HepG2 (cell line): ENCODE measurements around the gene MOCS1. TPM values are rescaled to one million over a fixed set of nuclear protein-coding genes. Genes with fewer than 3 reads are reported as not detected.
A peak's percentile ranks its signal among the peaks of the same experiment; 100 is the strongest.

ENCODE experiments used
- ATF7-NPFF ChIP-seq: sonication (generic); formaldehyde crosslinking; IDR thresholded peaks from 2 replicates; pipeline ENCODE4 v1.8.1; 2023; ENCODE audit warnings: mild to moderate bottlenecking, low read depth, missing genetic modification reagents, moderate library complexity
- BCLAF1 ChIP-seq: fragments of 450-650 bp; IDR thresholded peaks from 2 replicates; pipeline ENCODE4 v1.6.1; 2017; ENCODE audit warnings: mild to moderate bottlenecking
- ERF ChIP-seq: IDR thresholded peaks from 2 replicates; pipeline ENCODE4 v1.6.1; 2018; ENCODE audit warnings: missing biosample characterization, missing genetic modification reagents
- HCFC1 ChIP-seq: fragments of 150-350 bp; IDR thresholded peaks from 2 replicates; pipeline ENCODE4 v1.6.1; 2014; ENCODE audit warnings: low read depth, low read length
- HNF1A ChIP-seq, 2 experiments: sonication (generic) in 1 of 2; formaldehyde crosslinking in 1 of 2; IDR thresholded peaks; 2 replicates each; pipeline versions ENCODE4 v1.4.0 to v1.6.1; 2016 to 2020; ENCODE audit warnings: borderline replicate concordance in 1 of 2, low read depth in 1 of 2, mild to moderate bottlenecking in 1 of 2, missing genetic modification reagents in 1 of 2
- NFRKB ChIP-seq: fragments of 450-650 bp; IDR thresholded peaks from 2 replicates; pipeline ENCODE4 v1.6.1; 2017
- NONO ChIP-seq, 2 experiments: fragments of 450-650 bp in 1 of 2; sonication (generic) in 1 of 2; formaldehyde crosslinking in 1 of 2; IDR thresholded peaks in 1 of 2; conservative IDR thresholded peaks in 1 of 2; 2 replicates each; pipeline versions ENCODE4 v1.6.1 to v1.8.0; 2017 to 2022; ENCODE audit warnings: mild to moderate bottlenecking in 1 of 2, missing genetic modification reagents in 1 of 2, moderate library complexity in 1 of 2
- NR2F6 ChIP-seq, 2 experiments: IDR thresholded peaks; 2 replicates each; pipeline ENCODE4 v1.6.1; 2016; ENCODE audit warnings: antibody characterized with exemption in 1 of 2, mild to moderate bottlenecking in 1 of 2
- NRL ChIP-seq: sonication (generic); formaldehyde crosslinking; IDR thresholded peaks from 2 replicates; pipeline ENCODE4 v1.5.0; 2020; ENCODE audit warnings: missing genetic modification reagents, mild to moderate bottlenecking, moderate library complexity, borderline replicate concordance
- RBM22 ChIP-seq: fragments of 200-400 bp; formaldehyde crosslinking; optimal IDR thresholded peaks from 2 replicates; pipeline ENCODE3; 2017; ENCODE audit warnings: mild to moderate bottlenecking, low read length, moderate library complexity
- STAT5B ChIP-seq: sonication (generic); formaldehyde crosslinking; IDR thresholded peaks from 2 replicates; pipeline ENCODE4 v1.4.0; 2020; ENCODE audit warnings: missing genetic modification reagents
- TBX2 ChIP-seq: sonication (generic); formaldehyde crosslinking; IDR thresholded peaks from 2 replicates; pipeline ENCODE4 v1.5.0; 2020; ENCODE audit warnings: missing genetic modification reagents, mild to moderate bottlenecking, borderline replicate concordance
- THRA ChIP-seq: sonication (generic); formaldehyde crosslinking; IDR thresholded peaks from 2 replicates; pipeline ENCODE4 v1.4.0; 2020; ENCODE audit warnings: missing genetic modification reagents, borderline replicate concordance
- ZFX ChIP-seq: sonication (generic); formaldehyde crosslinking; IDR thresholded peaks from 2 replicates; pipeline ENCODE4 v1.4.0; 2020; ENCODE audit warnings: mild to moderate bottlenecking, low read depth, missing genetic modification reagents, moderate library complexity
- ZKSCAN8 ChIP-seq: IDR thresholded peaks from 2 replicates; pipeline ENCODE4 v1.6.1; 2016; ENCODE audit warnings: borderline replicate concordance, missing genetic modification reagents, missing compliant biosample characterization
- ZNF282 ChIP-seq: fragments of 450-650 bp; IDR thresholded peaks from 2 replicates; pipeline ENCODE4 v1.6.1; 2018; ENCODE audit not compliant: partially characterized antibody
- ZNF44 ChIP-seq: sonication (generic); formaldehyde crosslinking; IDR thresholded peaks from 2 replicates; pipeline ENCODE4 v1.5.1; 2020; ENCODE audit warnings: mild to moderate bottlenecking, missing genetic modification reagents
- ZNF614 ChIP-seq: IDR thresholded peaks from 2 replicates; pipeline ENCODE4 v1.6.1; 2018; ENCODE audit warnings: missing biosample characterization, missing genetic modification reagents, inconsistent platforms, borderline replicate concordance
- ZNF746 ChIP-seq: sonication (generic); formaldehyde crosslinking; IDR thresholded peaks from 2 replicates; pipeline ENCODE4 v1.8.0; 2022; ENCODE audit warnings: mild to moderate bottlenecking, missing genetic modification reagents
- polyA plus RNA-seq, 8 experiments: library from polyadenylated mRNA; depleted of rRNA in 3 of 8; stranded (reverse) in 7 of 8; unstranded in 1 of 8; fragments of >200 nt; fragmentation: Illumina TruSeq in 4 of 8; extraction: Trizol in 4 of 8; gene quantifications; 2 replicates each; pipeline versions ENCODE4 v1.2.1 to v1.2.3, GENCODE V29; 2011 to 2016; ENCODE audit warnings: low read depth in 4 of 8, missing spikeins in 1 of 8, mixed read lengths in 1 of 8; ENCODE audit not compliant: insufficient read depth in 1 of 8
- total RNA-seq, 5 experiments: library from RNA; depleted of rRNA; stranded (reverse); fragments of >200 nt; fragmentation: Illumina TruSeq; extraction: Trizol; gene quantifications; 2 replicates each; pipeline ENCODE4 v1.2.3, GENCODE V29; 2016; ENCODE audit warnings: low read depth in 1 of 5

The MOCS1 gene
- total and polyA plus RNA-seq, 2 of the 13 experiments (the other 11 are each of a cell fraction or from before 2014, with no cell fraction given) = 5.3 to 11.7 TPM

GRCh38 chr6:39887692-39888450 is 46.4 kb downstream of the MOCS1 start (continued):
- TF ChIP-seq NR2F6 (IDR thresholded peaks at IDR 0.05) (peak; percentile 87), NR2F6 (CRISPR knock-in tag; IDR thresholded peaks at IDR 0.05) (peak; percentile 94), THRA (0 out of 2 replicates have a peak, but pooled peaks have one; percentile 24), RBM22 (no peak), NONO (IDR thresholded peaks at IDR 0.05) (no peak), NONO (CRISPR knock-in tag; conservative IDR thresholded peaks at IDR 0.05) (no peak), ZNF746 (no peak), NRL (CRISPR knock-in tag) (0 out of 2 replicates have a peak, but pooled peaks have one; percentile 58), ZNF614 (CRISPR knock-in tag) (peak; percentile 60; the same call in 1 of the 2 replicates), ZNF44 (CRISPR knock-in tag) (no peak), HNF1A (IDR thresholded peaks at IDR 0.05; ENCODE audit: low read depth) (no peak), HNF1A (CRISPR knock-in tag; IDR thresholded peaks at IDR 0.05; ENCODE audit: borderline replicate concordance) (no peak), STAT5B (no peak), TBX2 (CRISPR knock-in tag) (peak; percentile 64; the same call in 1 of the 2 replicates), BCLAF1 (no peak), NFRKB (no peak), HCFC1 (no peak), ZFX (CRISPR knock-in tag) (peak; percentile 78), ZKSCAN8 (0 out of 2 replicates have a peak, but pooled peaks have one; percentile 18), ZNF282 (no peak), ATF7-NPFF (CRISPR knock-in tag) (peak; percentile 71), ERF (CRISPR knock-in tag) (peak; percentile 81; the same call in 1 of the 2 replicates)
